HCT116 (cell line): ENCODE results near the gene PLEKHA4. TPM values are rescaled to one million over a fixed set of nuclear protein-coding genes. Genes with fewer than 3 reads are reported as not detected.

Experiments used
- ATAC-seq: fragments of 200-7000 bp; cut with Tn5 transposase; 2 replicates; pipeline ENCODE4 v1.9.1; 2020; ENCODE audit warnings: mild to moderate bottlenecking, moderate library complexity
- BruUV-seq: library from RNA; stranded (reverse); fragments of 400-500 nt; replicated peaks from 2 replicates; lab custom pipeline; 2021; lab: Mats Ljungman, UMichigan
- CTCF ChIA-PET: fragments of 300-600 bp; sonication (Branson Sonifier 250); formaldehyde crosslinking; loops from one replicate; lab custom pipeline; 2021; ENCODE audit warnings: antibody characterized with exemption; lab: Charles Lee
- POLR2A ChIA-PET: fragments of 300-600, 350-600 bp; sonication (Branson Sonifier 250); formaldehyde crosslinking; loops from one replicate; lab custom pipeline; 2021; ENCODE audit warnings: antibody characterized with exemption; lab: Charles Lee
- RAD21 ChIA-PET, 2 experiments: fragments of 300-600 bp; sonication (Branson Sonifier 250); formaldehyde crosslinking; loops; one replicate each; lab custom pipeline; 2023; ENCODE audit warnings: low total read pairs in 2 of 2; ENCODE audit not compliant: uncharacterized antibody in 2 of 2, unreplicated experiment in 2 of 2, low non-redundant PET in 1 of 2; lab: Charles Lee
- DNase-seq: peaks from one replicate; pipeline ENCODE4 v3.0.0-alpha.2; 2010; ENCODE audit warnings: low read depth, low spot score
- H2AFZ ChIP-seq: fragments of 200-600 bp; shearing (Covaris generic), sonication (generic); 2 replicates; pipeline ENCODE4 v1.6.1; 2017; ENCODE audit warnings: low read depth, mixed run types, mixed read lengths, antibody characterized with exemption, low read length; ENCODE audit not compliant: poor library complexity, severe bottlenecking
- H3K27ac ChIP-seq: 2 replicates; pipeline ENCODE4 v1.5.1; 2012; ENCODE audit warnings: low read depth, low read length
- H3K27me3 ChIP-seq: fragments of 200-600 bp; sonication (generic); 2 replicates; pipeline ENCODE4 v1.6.1; 2016; ENCODE audit warnings: mixed run types, low read length, mixed read lengths; ENCODE audit not compliant: insufficient read depth
- H3K36me3 ChIP-seq, 2 experiments: fragments of 200-500 bp in 1 of 2; fragments of 200-600 bp in 1 of 2; sonication (Bioruptor generic) in 1 of 2; sonication (generic) in 1 of 2; 2 replicates each; pipeline versions ENCODE4 v1.5.1 to v1.6.1; 2014 to 2016; ENCODE audit warnings: low read length in 2 of 2, inconsistent platforms in 1 of 2, mixed read lengths in 1 of 2, mixed run types in 1 of 2; ENCODE audit not compliant: insufficient read depth in 2 of 2, control insufficient read depth in 1 of 2
- H3K4me1 ChIP-seq, 2 experiments: fragments of 200-600 bp in 1 of 2; sonication (generic) in 1 of 2; 2 replicates each; pipeline versions ENCODE4 v1.5.1 to v1.6.1; 2012 to 2017; ENCODE audit warnings: low read length in 2 of 2, inconsistent platforms in 1 of 2, mild to moderate bottlenecking in 1 of 2, mixed read lengths in 1 of 2, mixed run types in 1 of 2, moderate library complexity in 1 of 2; ENCODE audit not compliant: insufficient read depth in 2 of 2, control insufficient read depth in 1 of 2
- H3K4me2 ChIP-seq: fragments of 200-600 bp; sonication (generic); 2 replicates; pipeline ENCODE4 v1.6.1; 2017; ENCODE audit warnings: mixed run types, low read length, mixed read lengths
- H3K4me3 ChIP-seq, 2 experiments: fragments of 200-600 bp in 1 of 2; sonication (generic) in 1 of 2; replicated peaks in 1 of 2; 2 replicates each; pipeline ENCODE4 v1.5.1; 2011 to 2016; ENCODE audit warnings: low read length in 2 of 2, control low read depth in 1 of 2, low read depth in 1 of 2, mild to moderate bottlenecking in 1 of 2, mixed read lengths in 1 of 2, mixed run types in 1 of 2
- H3K79me2 ChIP-seq: fragments of 200-600 bp; sonication (generic); 2 replicates; pipeline ENCODE4 v1.6.1; 2017; ENCODE audit warnings: mild to moderate bottlenecking, mixed run types, low read length, moderate library complexity, mixed read lengths; ENCODE audit not compliant: insufficient read depth
- H3K9ac ChIP-seq: fragments of 200-600 bp; sonication (generic); 2 replicates; pipeline ENCODE4 v1.6.1; 2016; ENCODE audit warnings: low read length, mixed read lengths
- H3K9me2 ChIP-seq: fragments of 200-600 bp; sonication (generic), shearing (Covaris generic); 2 replicates; pipeline ENCODE4 v1.6.1; 2017; ENCODE audit warnings: mixed run types, mild to moderate bottlenecking, moderate library complexity; ENCODE audit not compliant: insufficient read depth
- H3K9me3 ChIP-seq, 2 experiments: fragments of 200-500 bp in 1 of 2; fragments of 200-600 bp in 1 of 2; sonication (Bioruptor generic) in 1 of 2; sonication (generic) in 1 of 2; 2 replicates each; pipeline ENCODE4 v1.6.1; 2014 to 2017; ENCODE audit warnings: low read length in 2 of 2, mixed read lengths in 2 of 2, inconsistent platforms in 1 of 2, low read depth in 1 of 2, mild to moderate bottlenecking in 1 of 2, mixed run types in 1 of 2, moderate library complexity in 1 of 2; ENCODE audit not compliant: control insufficient read depth in 1 of 2, insufficient read depth in 1 of 2
- H4K20me1 ChIP-seq: fragments of 200-600 bp; sonication (generic), shearing (Covaris generic); 2 replicates; pipeline ENCODE4 v1.6.1; 2017; ENCODE audit warnings: mixed run types, mild to moderate bottlenecking, moderate library complexity; ENCODE audit not compliant: insufficient read depth
- ATF3 ChIP-seq: IDR thresholded peaks from 2 replicates; pipeline ENCODE4 v1.6.1; 2012
- CBX3 ChIP-seq: IDR thresholded peaks from 2 replicates; pipeline ENCODE4 v1.6.1; 2012; ENCODE audit warnings: low read depth
- CEBPB ChIP-seq: IDR thresholded peaks from 2 replicates; pipeline ENCODE4 v1.6.1; 2012; ENCODE audit warnings: low read depth
- CTCF ChIP-seq, 3 experiments: fragments of 200-600 bp in 1 of 3; sonication (generic) in 1 of 3; IDR thresholded peaks in 2 of 3; conservative IDR thresholded peaks in 1 of 3; 2 replicates each; pipeline ENCODE4 v1.5.1; 2012 to 2017; ENCODE audit warnings: low read depth in 2 of 3, low read length in 2 of 3, antibody characterized with exemption in 1 of 3, borderline replicate concordance in 1 of 3, control low read depth in 1 of 3, mild to moderate bottlenecking in 1 of 3, mixed read lengths in 1 of 3, mixed run types in 1 of 3, moderate library complexity in 1 of 3; ENCODE audit not compliant: insufficient read depth in 1 of 3
- EGR1 ChIP-seq: IDR thresholded peaks from 2 replicates; pipeline ENCODE4 v1.6.1; 2012; ENCODE audit warnings: low read depth
- ELF1 ChIP-seq: IDR thresholded peaks from 2 replicates; pipeline ENCODE4 v1.6.1; 2012; ENCODE audit warnings: low read depth, borderline replicate concordance
- EZH2phosphoT487 ChIP-seq: fragments of 200-600 bp; IDR thresholded peaks from 2 replicates; pipeline ENCODE4 v1.6.1; 2018; ENCODE audit warnings: antibody characterized with exemption, borderline replicate concordance
- FOSL1 ChIP-seq: IDR thresholded peaks from 2 replicates; pipeline ENCODE4 v1.6.1; 2012; ENCODE audit warnings: low read depth
- JUND ChIP-seq: IDR thresholded peaks from 2 replicates; pipeline ENCODE4 v1.6.1; 2012
- MAX ChIP-seq: IDR thresholded peaks from 2 replicates; pipeline ENCODE4 v1.6.1; 2012
- POLR2A ChIP-seq: IDR thresholded peaks from 2 replicates; pipeline ENCODE4 v1.7.0; 2011; ENCODE audit warnings: borderline replicate concordance; ENCODE audit not compliant: insufficient read depth, insufficient read length; ENCODE audit errors: extremely low read depth
- POLR2AphosphoS5 ChIP-seq: IDR thresholded peaks from 2 replicates; pipeline ENCODE4 v1.6.1; 2011; ENCODE audit warnings: mild to moderate bottlenecking, low read depth, low read length, moderate library complexity
- RAD21 ChIP-seq: IDR thresholded peaks from 2 replicates; pipeline ENCODE4 v1.6.1; 2012; ENCODE audit warnings: low read depth, mild to moderate bottlenecking
- REST ChIP-seq: IDR thresholded peaks from 2 replicates; pipeline ENCODE4 v1.6.1; 2012; ENCODE audit warnings: low read depth
- SIN3A ChIP-seq: IDR thresholded peaks from 2 replicates; pipeline ENCODE4 v1.6.1; 2012; ENCODE audit warnings: low read depth
- SRF ChIP-seq: IDR thresholded peaks from 2 replicates; pipeline ENCODE4 v1.6.1; 2012; ENCODE audit warnings: low read depth
- TCF7L2 ChIP-seq: IDR thresholded peaks from 2 replicates; pipeline ENCODE4 v1.7.0; 2011; ENCODE audit warnings: borderline replicate concordance, inconsistent platforms; ENCODE audit not compliant: insufficient read depth, insufficient read length; ENCODE audit errors: extremely low read depth
- ZBTB33 ChIP-seq: IDR thresholded peaks from 2 replicates; pipeline ENCODE4 v1.6.1; 2011; ENCODE audit warnings: mild to moderate bottlenecking, low read length, moderate library complexity; ENCODE audit not compliant: insufficient replicate concordance; ENCODE audit errors: extremely low read depth
- ZNF274 ChIP-seq: fragments of 200-500 bp; sonication (Bioruptor generic); IDR thresholded peaks from 2 replicates; pipeline ENCODE4 v1.6.1; 2014; ENCODE audit warnings: mild to moderate bottlenecking, low read depth, low read length, inconsistent platforms
- intact Hi-C: fragments of 100-400 bp; cut with micrococcal nuclease; formaldehyde crosslinking; loops from 2 replicates; pipeline ENCODE4 v1.10.0; 2022
- total RNA-seq: library from RNA; stranded (reverse); gene quantifications from one replicate; pipeline ENCODE4 v1.2.1, GENCODE V29; 2021; ENCODE audit not compliant: unreplicated experiment

PLEKHA4 gene
- total RNA-seq, 1 experiment from 2014 or later = 20.4 TPM

- Histone ChIP-seq H3K9ac (no peak overlapping the region), H2AFZ (no peak overlapping the region), H3K4me1 (peaks cover 32 to 33% of the 10 kb centered on the region in 2 experiments), H3K4me3 (no peak overlapping the region), H3K36me3 (peaks cover 13 to 22% of the 10 kb centered on the region in 2 experiments), H3K9me2 (no peaks in the 10 kb centered on the region), H3K4me2 (no peak overlapping the region), H3K27ac (no peak overlapping the region), H3K27me3 (no peaks in the 10 kb centered on the region), H3K9me3 (no peaks in the 10 kb centered on the region), H3K79me2 (peaks cover 30% of the 10 kb centered on the region), H4K20me1 (peaks cover 12% of the 10 kb centered on the region; the same call in 1 of the 2 replicates)
- POLR2A ChIA-PET = interaction anchor here (0.6 to 2.3 kb wide), 5 partner anchors 10 to 516 kb away, joined by 3 to 6 read pairs (median 3); partner anchors contain the start of gene NUCB1
- intact Hi-C loops = no loop called here
- DNase-seq = no peak
- RAD21 ChIA-PET = no interaction called here
- BruUV-seq = no TSS peak
- CTCF ChIA-PET = no interaction called here
- no peak for ATAC-seq
- TF ChIP-seq ZBTB33 (no peak), JUND (no peak), SRF (no peak), ATF3 (no peak), FOSL1 (no peak), RAD21 (no peak), MAX (no peak), POLR2A (no peak), EGR1 (no peak), TCF7L2 (no peak), REST (no peak), CBX3 (no peak), POLR2AphosphoS5 (no peak), SIN3A (no peak), CTCF (IDR thresholded peaks at IDR 0.05 in 2 of 3, conservative IDR thresholded peaks at IDR 0.05 in 1 of 3; ENCODE audit: borderline replicate concordance in 1 of 3, insufficient read depth in 1 of 3, low read depth in 2 of 3, low read length in 2 of 3) (no peak), CEBPB (no peak), ZNF274 (no peak), ELF1 (no peak), EZH2phosphoT487 (no peak)
Observed at GRCh38 chr19:48878196-48879024, 10.0 kb upstream of the PLEKHA4 start.
